Measurements from ENCODE around the gene COMMD4.

Gene COMMD4

DNA sequence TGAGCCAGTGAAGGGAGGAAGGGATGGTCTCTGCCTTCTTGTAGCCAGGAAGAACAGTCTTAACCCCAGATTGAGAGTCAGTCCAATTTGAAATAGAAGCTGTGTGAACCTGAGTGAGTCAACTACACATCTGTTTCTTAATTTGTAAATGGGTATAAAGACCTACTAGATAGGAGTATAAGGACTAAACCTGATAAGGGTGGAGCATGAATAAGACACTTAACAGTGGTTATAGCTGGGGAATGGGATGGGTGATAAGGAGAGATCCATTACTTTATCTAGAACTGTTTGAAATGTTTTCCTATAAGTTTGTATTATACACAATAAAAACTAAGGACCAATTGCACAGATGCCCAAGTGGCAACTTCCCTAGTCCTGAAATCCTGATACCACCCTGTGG is 31.1 kb downstream of the COMMD4 start:
- H3K27ac ChIP-seq: peak overlapping the region in 1 of 2 donors; percentile 99
- peak overlapping the region; percentile 94 for H3K4me3 ChIP-seq
- TF ChIP-seq, protein P1, sequence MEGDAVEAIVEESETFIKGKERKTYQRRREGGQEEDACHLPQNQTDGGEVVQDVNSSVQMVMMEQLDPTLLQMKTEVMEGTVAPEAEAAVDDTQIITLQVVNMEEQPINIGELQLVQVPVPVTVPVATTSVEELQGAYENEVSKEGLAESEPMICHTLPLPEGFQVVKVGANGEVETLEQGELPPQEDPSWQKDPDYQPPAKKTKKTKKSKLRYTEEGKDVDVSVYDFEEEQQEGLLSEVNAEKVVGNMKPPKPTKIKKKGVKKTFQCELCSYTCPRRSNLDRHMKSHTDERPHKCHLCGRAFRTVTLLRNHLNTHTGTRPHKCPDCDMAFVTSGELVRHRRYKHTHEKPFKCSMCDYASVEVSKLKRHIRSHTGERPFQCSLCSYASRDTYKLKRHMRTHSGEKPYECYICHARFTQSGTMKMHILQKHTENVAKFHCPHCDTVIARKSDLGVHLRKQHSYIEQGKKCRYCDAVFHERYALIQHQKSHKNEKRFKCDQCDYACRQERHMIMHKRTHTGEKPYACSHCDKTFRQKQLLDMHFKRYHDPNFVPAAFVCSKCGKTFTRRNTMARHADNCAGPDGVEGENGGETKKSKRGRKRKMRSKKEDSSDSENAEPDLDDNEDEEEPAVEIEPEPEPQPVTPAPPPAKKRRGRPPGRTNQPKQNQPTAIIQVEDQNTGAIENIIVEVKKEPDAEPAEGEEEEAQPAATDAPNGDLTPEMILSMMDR (IDR thresholded peaks at IDR 0.05): no peak
- no peak for DNase-seq (ENCODE audit: low spot score)

DNA sequence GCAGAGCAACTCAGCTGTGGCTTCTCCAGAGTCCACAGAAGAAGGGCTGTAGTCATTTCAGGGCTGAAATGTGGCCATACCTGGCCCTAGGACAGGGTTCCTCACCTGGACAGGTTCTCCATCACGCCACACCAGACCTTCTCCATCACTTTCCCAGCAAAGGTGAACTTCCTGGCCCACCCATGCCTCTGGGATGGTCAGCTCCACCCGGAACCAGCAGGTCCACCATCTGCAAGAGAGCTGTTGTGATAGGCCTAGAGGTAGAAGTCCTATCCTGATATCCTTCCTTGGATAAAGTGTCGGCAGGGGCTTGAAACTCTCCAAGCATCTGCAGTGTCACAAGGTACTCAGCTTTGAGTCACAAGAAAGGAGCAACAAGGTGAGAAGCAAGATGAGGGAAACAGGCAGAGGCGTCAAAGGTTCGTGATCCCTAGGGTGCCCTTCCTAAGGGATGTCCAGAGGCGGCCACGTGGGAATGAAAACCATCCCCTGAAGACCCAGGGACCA is 31.6 kb downstream of the COMMD4 start:
- H3K4me3 ChIP-seq: peak overlapping the region; percentile 94
- DNase-seq (ENCODE audit: low spot score): no peak

DNA sequence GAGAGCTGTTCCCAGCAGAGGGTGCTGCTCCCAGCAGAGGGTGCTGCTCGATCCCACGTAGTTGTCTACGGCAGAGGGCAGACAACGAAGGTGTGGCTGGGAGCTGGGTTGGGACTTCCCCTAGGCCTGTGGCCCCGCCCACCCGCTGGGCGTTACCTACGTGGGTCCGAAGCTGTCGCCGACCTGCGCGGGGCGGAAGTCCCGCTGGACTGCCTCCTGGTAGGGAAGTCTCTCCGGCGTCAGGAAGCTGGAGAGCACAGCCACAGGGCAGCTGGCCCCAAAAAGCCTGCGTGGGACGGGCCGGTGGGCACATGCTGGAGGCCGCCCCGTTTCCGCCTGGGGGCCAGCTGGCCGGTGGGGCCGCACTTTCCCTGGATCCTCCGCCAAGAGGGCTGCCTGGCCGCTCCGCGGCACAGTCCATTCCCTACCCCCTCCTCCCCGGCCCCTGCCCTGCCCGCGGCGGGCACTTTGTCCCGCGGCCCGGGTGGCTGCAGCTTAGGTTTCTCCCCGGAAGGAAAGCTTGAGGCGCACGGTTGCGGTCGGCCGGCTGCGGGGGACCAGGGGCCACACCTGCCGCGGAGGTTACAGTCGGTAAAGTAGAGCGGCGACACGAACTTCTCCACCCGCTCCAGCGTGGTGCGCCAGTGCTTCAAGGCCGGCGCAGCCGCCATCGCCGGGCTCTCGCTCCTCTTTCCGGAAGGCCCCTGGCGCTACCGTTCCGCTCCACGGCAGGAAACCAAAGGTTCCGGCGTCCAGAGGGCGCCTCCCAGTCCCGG is 32.2 kb downstream of the COMMD4 start, which contains the start of gene MAN2C1:
Gene MAN2C1 (minus strand): TSS at position 695 of the 776 bp plus-strand sequence. CDS start 24 bp downstream, at position 671.
- TF ChIP-seq, protein P1 (IDR thresholded peaks at IDR 0.05): no peak
- Histone ChIP-seq H3K27ac (peak within 1 kb of the TSS; percentile 90 to 99), H3K4me3 (peak within 1 kb of the TSS; percentile 94)
- DNase-seq (ENCODE audit: low spot score): peak; percentile 95

More for the DNA sequence above, 31.6 kb downstream of the COMMD4 start:
- TF ChIP-seq, protein P1 (IDR thresholded peaks at IDR 0.05): no peak
- peak overlapping the region; percentile 90 to 99 for H3K27ac ChIP-seq

DNA sequence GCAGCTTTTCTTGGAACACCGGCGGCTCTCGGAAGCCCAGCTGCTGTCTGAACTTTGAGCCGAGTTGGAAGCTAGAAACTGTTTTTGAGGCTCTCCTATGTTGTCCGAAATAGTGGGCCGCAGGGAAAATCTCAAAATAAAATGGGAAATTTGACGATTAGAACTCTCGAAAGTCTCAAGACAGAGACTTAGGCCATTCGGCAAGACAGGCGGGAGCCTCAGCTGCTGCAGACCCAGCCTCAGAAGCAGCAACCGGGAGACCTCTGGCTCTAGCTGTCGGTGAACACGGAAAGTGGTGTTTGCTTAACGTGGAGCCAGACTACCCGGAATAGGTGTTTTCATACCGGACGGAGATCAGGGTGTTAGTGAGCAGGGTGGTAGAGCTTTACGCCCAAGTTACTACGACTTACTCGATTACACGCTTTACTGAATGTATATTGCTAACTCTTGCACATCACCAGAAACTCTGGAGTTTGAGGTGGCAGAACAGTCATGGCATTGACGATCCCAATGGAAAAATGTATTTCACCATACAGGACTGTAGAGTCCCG is 32.9 kb downstream of the COMMD4 start:
- Histone ChIP-seq H3K27ac (peak overlapping the region; percentile 90 to 99), H3K4me3 (peak overlapping the region; percentile 94)
- TF ChIP-seq, protein P1 (IDR thresholded peaks at IDR 0.05): no peak
- no peak for DNase-seq (ENCODE audit: low spot score)

DNA sequence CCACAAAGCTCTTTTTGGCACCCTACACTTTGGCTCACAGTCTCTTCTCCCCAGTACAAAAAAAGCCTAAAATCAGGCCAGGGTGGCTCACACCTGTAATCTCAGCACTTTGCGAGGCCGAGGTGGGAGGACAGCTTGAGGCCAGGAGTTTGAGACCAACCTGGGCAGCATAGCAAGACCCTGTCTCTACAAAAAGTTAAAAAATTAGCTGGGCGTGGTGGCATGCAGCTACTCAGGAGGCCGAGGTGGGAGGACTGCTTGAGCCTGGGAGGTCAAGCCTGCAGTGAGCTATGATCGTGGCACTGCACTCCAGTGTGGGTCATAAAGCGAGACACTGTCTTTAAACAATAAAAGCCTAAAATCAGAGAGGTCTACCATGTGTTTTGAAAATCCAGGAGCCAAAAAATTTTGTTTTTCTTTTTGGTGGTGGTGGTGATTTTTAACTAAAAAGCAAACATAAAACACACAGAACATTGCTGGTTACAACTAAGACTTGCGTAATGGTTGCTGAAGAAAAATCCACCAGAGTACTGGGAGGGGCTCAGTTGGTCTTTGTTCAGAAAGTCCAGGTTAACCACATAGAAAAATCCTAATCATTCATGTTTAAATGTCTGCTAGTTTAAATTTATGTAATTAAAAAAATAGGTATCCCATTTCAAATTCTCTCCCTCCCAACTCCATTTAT is 34.2 kb downstream of the COMMD4 start:
- TF ChIP-seq, protein P1 (IDR thresholded peaks at IDR 0.05): no peak
- DNase-seq (ENCODE audit: low spot score): no peak
- Histone ChIP-seq H3K27ac (no peak overlapping the region), H3K4me3 (no peak overlapping the region)

DNA sequence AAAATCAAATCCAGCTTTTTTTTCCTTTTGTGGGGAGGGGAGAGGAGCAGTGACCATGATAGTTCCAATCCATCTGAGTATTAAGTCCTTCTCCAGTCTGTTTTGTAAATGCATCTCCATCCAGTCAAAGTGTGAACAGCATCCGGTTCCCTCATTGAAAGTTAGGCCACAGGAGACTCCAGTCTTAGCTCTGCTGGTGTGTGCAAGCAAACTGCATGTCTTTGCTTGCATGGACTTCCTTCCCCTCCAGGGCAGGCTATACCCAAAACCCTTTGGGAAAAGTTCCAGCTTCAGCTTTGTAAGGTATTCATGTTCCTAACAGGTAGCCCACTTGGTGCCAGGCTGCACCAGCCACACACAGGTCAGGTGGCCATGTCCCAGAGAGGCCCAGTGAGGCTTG is 35.6 kb downstream of the COMMD4 start:
- Histone ChIP-seq H3K27ac (no peak overlapping the region), H3K4me3 (no peak overlapping the region)
- DNase-seq (ENCODE audit: low spot score): no peak
- TF ChIP-seq, protein P1 (IDR thresholded peaks at IDR 0.05): no peak
